Measurements from ENCODE around the gene AOX1. TPM values are rescaled to one million over a fixed set of nuclear protein-coding genes. Genes with fewer than 3 reads are reported as not detected.
A peak's percentile ranks its signal among the peaks of the same experiment; 100 is the strongest.

Gene AOX1
- polyA plus RNA-seq, 1 of the 3 experiments (the other 2 are of a cell fraction) = 3.3 TPM

GRCh38 chr2:200592406-200593075 is 6.7 kb downstream of the AOX1 start:
- Histone ChIP-seq H3K9me3 (no peaks in the 10 kb centered on the region), H2AFZ (ENCODE audit: low read depth) (no peak overlapping the region), H4K20me1 (ENCODE audit: insufficient read depth) (no peaks in the 10 kb centered on the region), H3K79me2 (ENCODE audit: insufficient read depth) (no peaks in the 10 kb centered on the region), H3F3A (replicated peaks; ENCODE audit: insufficient read depth) (no peaks in the 10 kb centered on the region), H3K27me3 (ENCODE audit: insufficient read depth) (no peaks in the 10 kb centered on the region), H3K4me3 (ENCODE audit: low read depth in 2 of 2, low read length in 1 of 2) (no peak overlapping the region), H3K9ac (no peak overlapping the region), H3K4me2 (no peak overlapping the region), H3K36me3 (replicated peaks in 1 of 2; ENCODE audit: control insufficient read depth in 1 of 2, insufficient read depth in 2 of 2, low read length in 1 of 2) (no peaks in the 10 kb centered on the region), H3K4me1 (ENCODE audit: control insufficient read depth in 1 of 2, insufficient read depth in 2 of 2, low read depth in 1 of 2, low read length in 1 of 2) (peaks cover 0 to 2% of the 10 kb centered on the region in 2 experiments; a peak in 1 of 4 replicates), H3K27ac (ENCODE audit: low read depth in 2 of 2, low read length in 1 of 2) (no peak overlapping the region), H3K9me2 (no peaks in the 10 kb centered on the region)
- POLR2A ChIA-PET = no interaction called here
- no peak for DNase-seq
- CTCF ChIA-PET = no interaction called here
- TF ChIP-seq USF2 (IDR thresholded peaks at IDR 0.05; ENCODE audit: borderline replicate concordance, low read depth, low read length) = no peak
- TF ChIP-seq REST (IDR thresholded peaks at IDR 0.05; ENCODE audit: low read depth, low read length) = peak; percentile 96
- 90% methylated on average over 1 of the region's 1 CpG for WGBS (ENCODE audit: low lambda C conversion rate)

- Histone ChIP-seq H2AFZ (ENCODE audit: low read depth) (no peak overlapping the region), H3F3A (replicated peaks; ENCODE audit: insufficient read depth) (no peaks in the 10 kb centered on the region), H3K4me1 (ENCODE audit: control insufficient read depth in 1 of 2, insufficient read depth in 2 of 2, low read depth in 1 of 2, low read length in 1 of 2) (peaks cover 0 to 2% of the 10 kb centered on the region in 2 experiments; a peak in 1 of 4 replicates), H3K9me3 (no peaks in the 10 kb centered on the region), H3K27ac (ENCODE audit: low read depth in 2 of 2, low read length in 1 of 2) (no peak overlapping the region), H3K36me3 (replicated peaks in 1 of 2; ENCODE audit: control insufficient read depth in 1 of 2, insufficient read depth in 2 of 2, low read length in 1 of 2) (no peaks in the 10 kb centered on the region), H4K20me1 (ENCODE audit: insufficient read depth) (no peaks in the 10 kb centered on the region), H3K4me3 (ENCODE audit: low read depth in 2 of 2, low read length in 1 of 2) (no peak overlapping the region), H3K4me2 (no peak overlapping the region), H3K27me3 (ENCODE audit: insufficient read depth) (no peaks in the 10 kb centered on the region), H3K9me2 (no peaks in the 10 kb centered on the region), H3K79me2 (ENCODE audit: insufficient read depth) (no peaks in the 10 kb centered on the region), H3K9ac (no peak overlapping the region)
- 38% methylated on average over 1 of the region's 1 CpG for WGBS (ENCODE audit: low lambda C conversion rate)
- TF ChIP-seq RFX5 (IDR thresholded peaks at IDR 0.05; ENCODE audit: low read length) (no peak), SMC3 (IDR thresholded peaks at IDR 0.05; ENCODE audit: low read depth, low read length) (no peak), TEAD4 (IDR thresholded peaks at IDR 0.05; ENCODE audit: borderline replicate concordance, insufficient read depth) (no peak), YY1 (IDR thresholded peaks at IDR 0.05; ENCODE audit: low read depth) (no peak), EP300 (IDR thresholded peaks at IDR 0.05; ENCODE audit: borderline replicate concordance in 1 of 2, low read depth in 1 of 2, low read length in 1 of 2) (no peak), USF1 (IDR thresholded peaks at IDR 0.05; ENCODE audit: borderline replicate concordance, low read depth) (no peak), MXI1 (IDR thresholded peaks at IDR 0.05; ENCODE audit: low read depth, low read length) (no peak), RCOR1 (IDR thresholded peaks at IDR 0.05; ENCODE audit: low read length) (no peak), TAF1 (IDR thresholded peaks at IDR 0.05; ENCODE audit: borderline replicate concordance, low read depth, low read length) (no peak), MEF2A (IDR thresholded peaks at IDR 0.05; ENCODE audit: borderline replicate concordance, low read depth) (no peak), POLR2AphosphoS5 (IDR thresholded peaks at IDR 0.05; ENCODE audit: low read depth, low read length) (no peak), ELF1 (IDR thresholded peaks at IDR 0.05) (no peak), ZBTB33 (IDR thresholded peaks at IDR 0.05; ENCODE audit: borderline replicate concordance, low read depth) (no peak), JUND (IDR thresholded peaks at IDR 0.05) (no peak), REST (IDR thresholded peaks at IDR 0.05; ENCODE audit: low read depth, low read length) (no peak)
- ChIA-PET CTCF (no interaction called here), POLR2A (no interaction called here)
- DNase-seq = no peak
Observed at GRCh38 chr2:200593905-200594304, 8.1 kb downstream of the AOX1 start.
